ENCODE data around the gene CEP170B.
A peak's percentile ranks its signal among the peaks of the same experiment; 100 is the strongest.
"Not testable (repeated sequence)": the region's sequence is repeated elsewhere in the genome, so short reads cannot be mapped to it uniquely, and the experiment has no call there.

Gene CEP170B

GRCh38 chr14:104844306-104845032 is 20.6 kb upstream of the CEP170B start:
- DNase-seq (ENCODE audit: low read depth) = no peak

GRCh38 chr14:104845033-104845666 is 19.9 kb upstream of the CEP170B start:
- no peak for DNase-seq (ENCODE audit: low read depth)

- DNase-seq (ENCODE audit: low read depth) = no peak
These were observed 19.1 kb upstream of the CEP170B start for GRCh38 chr14:104845834-104846441.

GRCh38 chr14:104852280-104852663 is 12.8 kb upstream of the CEP170B start:
- DNase-seq (ENCODE audit: low read depth) = no peak

GRCh38 chr14:104855532-104856090 is 9.5 kb upstream of the CEP170B start:
- no peak for DNase-seq (ENCODE audit: low read depth)

- no peak for DNase-seq (ENCODE audit: low read depth)
These were observed 8.8 kb upstream of the CEP170B start for GRCh38 chr14:104856157-104856868.

- no peak for DNase-seq (ENCODE audit: low read depth)
These were observed 7.9 kb upstream of the CEP170B start for GRCh38 chr14:104856869-104857860.

- DNase-seq (ENCODE audit: low read depth) = not testable (repeated sequence)
These were observed 7.1 kb upstream of the CEP170B start for GRCh38 chr14:104857931-104858330.

- no peak for DNase-seq (ENCODE audit: low read depth)
These were observed 6.1 kb upstream of the CEP170B start for GRCh38 chr14:104858811-104859426.

- DNase-seq (ENCODE audit: low read depth) = no peak
These were observed 5.2 kb upstream of the CEP170B start for GRCh38 chr14:104859900-104860299.

GRCh38 chr14:104860414-104860813 is 4.7 kb upstream of the CEP170B start:
- no peak for DNase-seq (ENCODE audit: low read depth)

GRCh38 chr14:104863131-104863862 is 1.8 kb upstream of the CEP170B start:
- no peak for DNase-seq (ENCODE audit: low read depth)

GRCh38 chr14:104863923-104864266 is 1.2 kb upstream of the CEP170B start:
- no peak for DNase-seq (ENCODE audit: low read depth)

GRCh38 chr14:104864267-104865080 is 594 bp upstream of the CEP170B start:
- no peak for DNase-seq (ENCODE audit: low read depth)

- DNase-seq (ENCODE audit: low read depth) = peak; percentile 29
These were observed 768 bp downstream of the CEP170B start for GRCh38 chr14:104865631-104866441.

- DNase-seq (ENCODE audit: low read depth) = no peak
These were observed 1.6 kb downstream of the CEP170B start for GRCh38 chr14:104866451-104867370.

- DNase-seq (ENCODE audit: low read depth) = no peak
These were observed 2.4 kb downstream of the CEP170B start for GRCh38 chr14:104867371-104868059.
